ENCODE data around the gene DNAI4.

DNA sequence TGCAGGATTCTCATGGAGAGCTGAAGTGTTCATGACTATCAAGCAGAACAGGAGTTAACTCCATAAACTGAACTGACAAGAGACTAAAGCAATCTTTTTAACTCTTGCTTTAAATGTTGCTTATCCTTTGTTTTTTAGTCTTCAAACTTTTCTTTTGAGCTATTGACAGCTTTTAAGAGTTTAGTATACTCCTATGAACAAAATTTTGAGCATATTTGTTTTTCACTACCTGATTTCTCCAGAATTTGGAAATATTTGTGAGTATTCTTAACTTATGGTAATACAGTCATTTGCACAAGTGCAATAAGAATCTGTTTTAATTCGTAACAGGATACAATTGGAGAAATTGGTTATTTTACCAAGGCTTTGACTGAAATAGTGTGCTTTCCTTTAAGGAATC is 7.2 kb downstream of the DNAI4 start:
- TF ChIP-seq, protein P1, sequence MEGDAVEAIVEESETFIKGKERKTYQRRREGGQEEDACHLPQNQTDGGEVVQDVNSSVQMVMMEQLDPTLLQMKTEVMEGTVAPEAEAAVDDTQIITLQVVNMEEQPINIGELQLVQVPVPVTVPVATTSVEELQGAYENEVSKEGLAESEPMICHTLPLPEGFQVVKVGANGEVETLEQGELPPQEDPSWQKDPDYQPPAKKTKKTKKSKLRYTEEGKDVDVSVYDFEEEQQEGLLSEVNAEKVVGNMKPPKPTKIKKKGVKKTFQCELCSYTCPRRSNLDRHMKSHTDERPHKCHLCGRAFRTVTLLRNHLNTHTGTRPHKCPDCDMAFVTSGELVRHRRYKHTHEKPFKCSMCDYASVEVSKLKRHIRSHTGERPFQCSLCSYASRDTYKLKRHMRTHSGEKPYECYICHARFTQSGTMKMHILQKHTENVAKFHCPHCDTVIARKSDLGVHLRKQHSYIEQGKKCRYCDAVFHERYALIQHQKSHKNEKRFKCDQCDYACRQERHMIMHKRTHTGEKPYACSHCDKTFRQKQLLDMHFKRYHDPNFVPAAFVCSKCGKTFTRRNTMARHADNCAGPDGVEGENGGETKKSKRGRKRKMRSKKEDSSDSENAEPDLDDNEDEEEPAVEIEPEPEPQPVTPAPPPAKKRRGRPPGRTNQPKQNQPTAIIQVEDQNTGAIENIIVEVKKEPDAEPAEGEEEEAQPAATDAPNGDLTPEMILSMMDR (IDR thresholded peaks at IDR 0.05) = no peak
- TF ChIP-seq POLR2A (IDR thresholded peaks at IDR 0.05) = no peak

All from Peyer's patch (tissue), 4 donors.